Left kidney (tissue), 2 donors: Measurements from ENCODE around the gene MAP3K1. TPM values are rescaled to one million over a fixed set of nuclear protein-coding genes. Genes with fewer than 3 reads are reported as not detected.

Experiments
- DNase-seq: peaks from one replicate; pipeline ENCODE4 v3.0.0-alpha.2; 2013
- polyA plus RNA-seq: library from polyadenylated mRNA; unstranded; fragments of 120-200 nt; gene quantifications from one replicate; pipeline ENCODE4 v1.2.1, GENCODE V29; 2013; ENCODE audit not compliant: insufficient read length

Gene MAP3K1
- polyA plus RNA-seq, 1 donor, result 103 TPM

GRCh38 chr5:56845904-56846480, 30.6 kb downstream of the MAP3K1 start:
- no peak for DNase-seq

- no peak for DNase-seq
These were observed 32.9 kb downstream of the MAP3K1 start for GRCh38 chr5:56848206-56848605.

- DNase-seq, result no peak
These were observed 34.3 kb downstream of the MAP3K1 start for GRCh38 chr5:56849671-56850070.

GRCh38 chr5:56850423-56850822, 35.1 kb downstream of the MAP3K1 start:
- no peak for DNase-seq

- no peak for DNase-seq
These were observed 36.1 kb downstream of the MAP3K1 start for GRCh38 chr5:56851258-56851941.

- no peak for DNase-seq
These were observed 37.1 kb downstream of the MAP3K1 start for GRCh38 chr5:56852228-56853000.

GRCh38 chr5:56853698-56854097, 38.3 kb downstream of the MAP3K1 start:
- no peak for DNase-seq

- no peak for DNase-seq
These were observed 39.6 kb downstream of the MAP3K1 start for GRCh38 chr5:56854920-56855319.

- DNase-seq, result no peak
These were observed 41.3 kb downstream of the MAP3K1 start for GRCh38 chr5:56856541-56857178.

- no peak for DNase-seq
These were observed 43.6 kb downstream of the MAP3K1 start for GRCh38 chr5:56858777-56859442.

- no peak for DNase-seq
These were observed 46.6 kb downstream of the MAP3K1 start for GRCh38 chr5:56861893-56862485.

GRCh38 chr5:56862909-56863308, 47.6 kb downstream of the MAP3K1 start:
- no peak for DNase-seq

- no peak for DNase-seq
These were observed 56.4 kb downstream of the MAP3K1 start for GRCh38 chr5:56871777-56872176.

GRCh38 chr5:56873056-56873455, 57.7 kb downstream of the MAP3K1 start:
- DNase-seq, result no peak

GRCh38 chr5:56876327-56876726, 61.0 kb downstream of the MAP3K1 start:
- DNase-seq, result no peak

GRCh38 chr5:56881571-56881970, 66.2 kb downstream of the MAP3K1 start:
- DNase-seq, result no peak

GRCh38 chr5:56893251-56893951, 78.1 kb downstream of the MAP3K1 start:
- no peak for DNase-seq

GRCh38 chr5:56896763-56897162, 81.4 kb downstream of the MAP3K1 start:
- no peak for DNase-seq

- no peak for DNase-seq
These were observed 82.9 kb downstream of the MAP3K1 start for GRCh38 chr5:56898213-56898612.

- no peak for DNase-seq
These were observed 85.0 kb downstream of the MAP3K1 start for GRCh38 chr5:56900395-56900794.
